GM19324 (cell line): ENCODE measurements around the gene LPIN3.
A peak's percentile ranks its signal among the peaks of the same experiment; 100 is the strongest.

Experiments
- ATAC-seq: cut with Tn5 transposase; IDR thresholded peaks from one replicate; pipeline ENCODE4 v1.9.1; 2021; ENCODE audit warnings: mild to moderate bottlenecking, moderate library complexity; ENCODE audit not compliant: unreplicated experiment, low FRiP score

LPIN3 gene

DNA sequence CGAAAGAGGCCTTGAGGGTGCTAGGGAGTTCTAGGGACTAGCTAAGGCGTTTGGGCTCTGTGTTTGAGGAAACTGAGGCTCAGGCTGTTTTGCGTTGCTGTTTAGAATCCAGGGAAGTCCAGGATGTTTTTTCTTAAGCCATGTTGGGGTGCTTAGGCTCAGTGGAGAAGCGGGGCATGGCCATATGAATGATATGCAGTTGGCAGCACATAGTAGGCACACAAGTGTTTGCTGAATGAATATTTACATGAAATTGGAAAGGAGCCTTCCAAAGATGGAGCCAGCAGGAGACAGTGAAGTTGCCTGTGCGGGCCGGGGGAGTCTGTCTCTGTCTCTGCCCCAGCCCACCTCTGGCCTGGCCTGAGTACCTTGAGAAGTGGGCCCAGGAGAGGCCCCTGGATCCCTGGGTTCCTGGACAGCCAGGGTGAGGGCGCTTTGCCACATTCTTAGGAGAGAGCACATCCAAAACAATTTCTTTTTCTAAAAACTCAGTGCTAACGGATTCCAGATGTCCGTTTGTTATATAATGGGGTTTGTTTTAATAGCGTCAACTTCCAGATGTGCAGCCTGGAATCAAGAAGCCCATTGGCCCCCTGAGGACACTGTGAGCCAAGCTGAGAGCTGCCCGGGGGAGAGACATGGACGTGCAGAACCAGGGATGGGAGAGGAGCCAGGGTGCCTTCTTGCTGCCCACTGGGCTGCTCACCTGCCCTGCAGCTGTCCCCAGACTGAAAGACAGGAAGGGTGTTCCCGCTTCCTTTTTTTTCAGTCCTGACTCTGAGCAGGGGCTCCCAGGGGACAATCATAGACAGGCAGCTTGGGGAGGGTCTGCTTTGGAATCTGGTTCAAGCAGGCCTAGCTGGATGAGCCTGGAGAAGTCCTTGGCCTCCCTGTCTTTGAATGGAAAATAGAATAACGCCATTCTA lies 46.1 kb downstream of the LPIN3 start:
- no peak for ATAC-seq

DNA sequence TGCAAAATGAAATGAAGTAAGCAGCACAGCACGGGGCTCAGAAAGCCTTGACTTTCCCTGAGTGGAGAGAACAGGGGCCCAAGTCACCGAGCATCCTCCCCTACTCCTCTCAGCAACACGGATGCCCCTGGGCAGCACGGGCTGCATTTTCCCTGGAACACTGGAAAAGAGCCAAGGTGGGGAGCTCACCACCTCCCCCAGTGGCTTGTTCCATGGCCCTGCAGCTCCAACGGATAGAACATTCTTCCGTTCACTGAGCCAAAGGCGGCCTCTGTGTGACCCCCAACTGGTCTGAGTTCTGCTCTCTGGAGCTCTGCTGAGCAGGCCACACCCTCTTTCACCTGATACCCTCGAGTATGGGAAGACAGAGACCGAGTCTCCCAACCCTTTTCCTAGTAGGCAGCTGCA lies 46.8 kb downstream of the LPIN3 start:
- no peak for ATAC-seq

DNA sequence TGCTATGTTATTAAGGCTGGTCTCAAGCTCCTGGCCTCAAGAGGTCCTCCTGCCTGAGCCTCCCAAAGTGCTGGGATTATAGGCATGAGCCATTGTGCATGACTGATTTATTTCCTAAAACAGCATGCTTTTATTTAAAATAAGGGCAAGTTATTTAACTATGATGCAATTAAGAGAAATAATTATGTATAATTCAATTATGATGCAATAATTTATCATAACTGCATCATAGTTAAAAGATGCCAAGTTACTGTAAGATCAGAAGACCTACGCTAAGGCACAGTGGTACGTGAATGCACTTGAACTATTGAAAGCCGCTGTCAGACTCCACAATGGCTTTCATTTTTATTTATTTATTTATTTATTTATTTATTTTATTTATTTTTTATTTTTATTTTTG lies 50.3 kb downstream of the LPIN3 start:
- ATAC-seq, result no peak

DNA sequence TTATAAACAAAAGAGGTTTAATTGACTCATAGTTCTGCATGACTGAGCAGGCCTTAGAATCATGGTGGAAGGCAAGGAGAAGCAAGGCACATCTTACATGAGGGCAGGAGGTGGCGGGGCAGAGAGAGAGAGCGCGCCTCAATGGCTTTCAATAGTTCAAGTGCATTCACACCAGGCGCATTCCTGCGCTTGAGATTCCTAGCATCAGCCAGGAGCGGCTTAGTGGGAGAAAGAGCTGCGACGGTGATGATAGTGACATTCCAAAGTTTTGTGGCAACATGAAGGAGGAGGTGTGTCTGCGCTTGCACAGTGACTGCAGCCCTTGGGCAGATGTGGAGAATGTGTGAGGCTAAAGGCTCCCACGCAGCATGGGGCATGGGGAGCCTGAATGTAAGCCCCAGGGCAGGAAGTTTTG lies 51.0 kb downstream of the LPIN3 start:
- no peak for ATAC-seq

DNA sequence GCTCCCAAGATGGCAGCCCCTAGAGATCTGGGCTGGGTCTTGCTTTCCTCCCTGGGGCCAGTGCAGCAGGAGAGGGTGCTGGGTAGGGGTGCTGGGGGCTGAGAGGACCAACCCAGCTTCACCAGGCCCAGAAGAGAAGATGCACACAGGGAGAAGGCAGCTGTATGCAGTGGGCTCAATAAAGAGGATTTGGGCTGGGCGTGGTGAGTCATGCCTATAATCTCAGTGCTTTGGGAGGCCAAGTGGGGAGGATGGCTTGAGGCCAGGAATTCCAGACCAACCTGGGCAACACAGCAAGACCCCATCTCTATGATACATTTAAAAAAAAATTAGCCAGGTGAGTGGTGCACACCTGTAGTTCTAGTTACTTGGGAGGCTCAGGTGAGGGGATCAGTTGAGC lies 51.7 kb downstream of the LPIN3 start:
- no peak for ATAC-seq

DNA sequence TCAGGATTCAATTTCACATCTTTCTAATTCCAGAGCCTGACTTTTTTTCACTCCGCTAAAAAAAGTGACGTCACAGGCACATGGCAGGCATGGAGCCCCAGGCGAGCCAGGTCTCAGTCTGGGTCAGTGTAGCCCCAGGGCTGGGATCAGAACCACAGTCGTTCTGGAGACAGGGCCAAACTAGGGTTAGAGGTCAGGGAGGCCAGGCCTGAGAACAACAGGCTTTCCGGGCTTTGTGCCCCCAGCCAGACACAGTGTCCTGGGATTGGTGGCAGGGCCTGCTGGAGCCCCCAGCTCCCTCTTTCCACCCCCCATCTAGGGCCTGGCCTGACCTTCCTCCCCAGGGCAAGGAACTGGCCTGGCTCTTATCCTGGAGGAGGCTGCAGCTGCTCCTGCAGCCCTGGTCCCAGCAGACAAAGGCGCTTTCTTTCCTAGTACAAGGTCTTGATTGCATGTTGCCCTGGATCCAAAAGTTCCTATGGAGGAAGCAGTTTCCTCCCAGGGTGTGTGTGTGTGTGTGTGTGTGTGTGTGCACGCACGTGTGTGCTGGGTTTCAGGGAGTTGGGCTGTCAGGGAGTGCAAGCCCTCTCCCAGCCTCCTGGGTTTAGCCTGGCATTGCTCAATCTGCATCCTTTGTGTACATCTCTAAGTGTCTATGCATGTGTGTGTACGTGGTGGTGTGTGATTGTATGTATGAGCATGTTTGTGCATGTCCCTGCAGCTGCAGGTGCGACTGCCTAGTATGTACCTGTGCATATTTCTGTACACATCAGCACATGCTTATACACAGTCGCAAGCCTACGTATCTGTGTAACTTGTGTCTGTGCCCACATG lies 52.5 kb downstream of the LPIN3 start:
- no peak for ATAC-seq

DNA sequence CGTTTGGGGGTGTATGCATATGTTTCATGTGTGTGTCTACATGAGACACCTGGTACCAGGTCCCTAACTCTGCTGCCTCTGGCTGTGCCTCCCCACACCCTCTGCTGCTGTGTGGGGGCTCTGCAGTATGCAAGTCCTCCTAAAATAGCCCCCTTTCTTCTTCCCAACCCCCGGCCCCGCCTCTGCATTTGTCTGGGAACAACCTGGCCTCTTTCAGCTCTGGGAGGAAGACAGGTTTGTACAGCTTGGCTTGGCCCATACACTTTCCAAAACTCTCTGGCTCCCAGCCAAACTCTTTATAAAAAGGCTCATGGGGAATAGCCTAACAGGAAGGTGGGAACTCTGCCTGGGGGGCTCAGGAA lies 53.1 kb downstream of the LPIN3 start:
- ATAC-seq, result no peak

DNA sequence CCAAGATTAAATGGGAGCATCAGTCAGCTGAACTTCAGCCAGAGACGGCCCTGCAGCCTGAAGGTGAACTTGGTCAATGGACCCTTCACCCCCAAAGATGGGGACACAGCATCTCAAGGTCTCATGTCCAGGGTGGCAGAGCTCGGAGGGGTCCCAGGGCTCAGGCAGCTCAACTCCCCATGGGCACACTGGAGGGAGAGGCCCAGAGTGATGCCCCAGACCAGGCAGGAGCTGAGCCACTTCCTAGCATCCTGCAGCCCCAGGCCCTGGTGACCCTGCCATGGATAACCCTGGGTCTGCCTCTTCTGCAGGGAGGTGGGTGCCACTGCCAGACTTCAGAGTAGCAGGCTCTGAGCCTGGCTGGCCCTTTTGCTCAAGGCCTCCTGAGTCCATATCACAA lies 53.5 kb downstream of the LPIN3 start:
- ATAC-seq, result no peak

DNA sequence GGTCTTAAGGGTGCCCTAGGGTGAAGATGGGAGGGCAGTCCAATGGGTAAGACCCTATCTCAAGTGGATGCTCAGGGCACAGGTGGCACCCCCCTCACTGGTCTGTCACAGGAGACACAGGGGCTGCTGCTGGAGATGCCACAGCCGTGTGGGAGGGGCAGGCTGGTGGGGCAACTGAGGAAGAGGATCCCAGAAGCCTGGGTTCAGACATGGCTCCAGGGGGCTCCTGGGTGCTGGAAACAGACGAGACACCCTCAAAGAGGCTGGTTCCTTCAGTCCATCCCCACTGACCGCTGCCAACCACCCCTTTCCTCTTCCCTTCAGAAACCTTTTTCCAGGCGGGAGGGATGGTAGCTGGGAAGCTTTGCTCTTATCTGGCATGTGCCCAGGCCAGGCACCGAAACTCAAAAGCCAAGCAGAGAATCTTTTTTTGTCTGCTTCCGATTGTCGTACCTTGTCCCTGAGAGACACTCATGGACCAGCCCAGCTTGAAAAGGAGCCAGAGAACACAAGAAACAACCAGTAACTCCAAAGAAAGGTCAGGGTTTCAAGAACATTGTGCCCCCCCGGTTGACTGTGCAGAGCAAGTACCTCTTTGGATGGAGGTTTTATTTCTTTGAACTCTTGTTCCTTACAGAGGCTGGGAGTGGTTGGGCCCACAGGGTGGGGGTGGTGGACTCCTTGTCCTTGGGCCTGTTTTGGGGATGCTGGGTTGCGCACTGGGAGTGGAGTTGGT lies 54.5 kb downstream of the LPIN3 start:
- no peak for ATAC-seq

DNA sequence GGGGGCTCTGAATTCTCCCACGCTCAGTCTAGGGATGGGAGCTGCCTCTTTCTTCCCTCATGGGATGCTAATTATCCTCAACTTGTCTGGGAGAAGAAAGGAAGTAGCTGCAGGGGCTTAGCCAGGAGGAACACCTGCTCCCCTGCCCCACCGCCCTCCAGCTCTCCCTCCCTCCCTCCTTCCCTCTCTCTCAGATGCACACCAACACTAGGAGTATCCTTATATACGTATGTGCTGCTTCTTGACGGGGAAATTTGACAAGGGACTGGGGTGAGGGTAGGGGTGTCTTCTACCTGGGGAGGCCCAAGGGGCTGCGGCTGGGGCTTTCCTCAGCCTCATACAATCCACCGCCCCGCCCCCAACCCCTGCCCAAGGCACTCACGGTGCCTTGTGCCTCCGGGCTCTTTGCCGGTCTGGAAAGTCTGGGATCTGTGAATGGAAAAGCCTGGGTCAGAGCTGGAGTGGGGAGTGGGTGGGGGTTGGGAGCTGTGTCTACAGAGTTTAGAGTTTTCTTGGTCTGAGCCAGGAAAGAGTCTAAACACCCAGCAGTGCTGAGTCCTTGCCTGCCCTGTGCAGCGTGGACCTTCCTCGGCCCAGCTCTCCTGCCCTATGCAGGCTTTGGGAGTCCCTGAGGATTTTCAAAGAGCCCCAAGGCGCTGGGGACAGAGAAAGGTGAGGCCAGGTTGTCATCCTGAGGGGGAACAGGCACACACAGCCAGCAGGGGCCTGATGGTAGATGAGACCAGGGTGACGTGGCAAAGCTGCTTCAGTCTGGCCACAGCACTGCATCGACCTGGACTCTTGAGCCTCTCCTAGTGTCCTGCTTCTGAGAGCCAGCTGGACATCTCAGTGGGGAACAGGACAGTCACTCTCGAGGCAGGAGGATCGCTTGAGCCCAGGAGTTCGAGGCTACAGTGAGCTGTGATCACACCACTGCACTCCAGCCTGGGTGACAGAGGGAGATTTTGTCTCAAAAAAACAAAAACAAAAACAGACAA lies 55.3 kb downstream of the LPIN3 start:
- no peak for ATAC-seq

DNA sequence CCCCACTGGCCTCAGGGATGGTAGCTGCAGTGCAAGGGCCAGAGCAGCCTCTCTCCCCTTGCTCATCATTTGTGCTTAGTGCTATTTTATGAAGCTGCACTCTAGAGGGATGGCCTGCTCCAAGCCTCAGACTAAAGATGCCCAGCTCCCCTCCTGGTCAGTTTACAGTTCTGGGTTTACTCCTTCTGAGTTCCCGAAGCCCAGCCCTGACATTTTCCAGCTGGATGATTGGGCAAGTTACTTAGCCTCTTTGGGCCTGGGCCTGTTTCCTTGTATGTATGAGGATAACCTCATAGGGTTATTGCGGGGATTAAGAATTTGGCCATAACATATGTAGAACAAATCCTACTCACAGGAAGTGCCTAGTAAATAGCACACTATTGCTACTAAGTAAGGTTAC lies 57.8 kb downstream of the LPIN3 start:
- ATAC-seq, result no peak

DNA sequence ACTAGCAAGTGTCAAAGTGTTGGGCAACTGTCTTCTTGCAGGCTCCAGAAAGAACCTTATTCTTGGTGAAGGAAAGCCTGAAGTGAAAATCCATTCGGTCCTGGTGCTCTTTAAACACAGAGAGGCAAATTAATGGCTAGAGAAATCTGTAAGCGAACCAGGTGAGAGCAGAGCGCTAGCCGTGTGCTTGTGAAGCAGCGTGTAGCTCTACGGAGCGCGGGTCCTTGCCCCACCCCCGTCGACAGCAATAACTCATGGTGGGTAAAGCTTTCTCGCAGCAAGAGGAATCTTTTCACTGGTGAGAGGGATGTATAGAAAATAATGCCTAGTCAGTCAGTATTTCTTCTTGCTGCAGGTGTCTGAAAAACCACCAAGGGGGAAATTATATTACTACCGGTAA lies 63.0 kb downstream of the LPIN3 start:
- no peak for ATAC-seq

DNA sequence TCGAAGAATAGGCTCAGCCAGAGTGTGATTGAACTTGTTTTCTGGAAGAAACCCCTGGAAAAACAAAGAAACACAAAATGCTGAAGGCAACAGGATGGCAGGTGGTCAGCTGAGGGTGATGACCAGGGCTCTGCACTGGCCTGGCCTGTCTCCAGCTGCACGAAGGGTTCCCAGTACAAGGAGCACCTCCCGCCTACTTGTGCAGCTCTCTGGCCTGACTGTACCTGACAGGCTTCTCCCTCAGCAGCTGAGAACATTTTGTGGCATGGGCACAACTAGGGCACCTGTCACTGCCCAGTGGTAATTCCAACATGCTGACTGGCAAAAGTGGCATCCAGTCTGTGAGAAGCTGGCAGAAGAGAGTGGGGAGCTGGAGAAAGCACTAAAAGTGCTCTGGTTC lies 64.8 kb downstream of the LPIN3 start:
- no peak for ATAC-seq

DNA sequence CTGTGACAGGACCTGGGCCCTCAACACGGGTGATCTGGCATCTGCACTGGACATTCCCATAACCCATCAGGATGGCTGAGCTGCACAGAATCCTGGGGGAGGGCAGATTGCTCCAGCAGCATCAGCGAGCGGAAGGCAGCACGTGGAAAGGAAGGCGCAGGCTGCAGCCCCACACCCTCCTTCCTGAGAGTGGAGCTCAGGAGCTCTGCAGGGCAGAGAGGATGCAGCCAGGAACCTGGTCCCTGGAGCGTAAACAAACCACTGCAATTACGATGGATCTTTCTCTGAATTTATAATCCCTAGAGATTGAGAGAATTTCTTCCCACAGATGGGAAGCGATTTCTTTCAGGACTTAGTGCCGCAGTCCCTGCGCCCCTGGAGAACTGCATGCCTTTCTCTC lies 65.7 kb downstream of the LPIN3 start:
- ATAC-seq, result no peak

DNA sequence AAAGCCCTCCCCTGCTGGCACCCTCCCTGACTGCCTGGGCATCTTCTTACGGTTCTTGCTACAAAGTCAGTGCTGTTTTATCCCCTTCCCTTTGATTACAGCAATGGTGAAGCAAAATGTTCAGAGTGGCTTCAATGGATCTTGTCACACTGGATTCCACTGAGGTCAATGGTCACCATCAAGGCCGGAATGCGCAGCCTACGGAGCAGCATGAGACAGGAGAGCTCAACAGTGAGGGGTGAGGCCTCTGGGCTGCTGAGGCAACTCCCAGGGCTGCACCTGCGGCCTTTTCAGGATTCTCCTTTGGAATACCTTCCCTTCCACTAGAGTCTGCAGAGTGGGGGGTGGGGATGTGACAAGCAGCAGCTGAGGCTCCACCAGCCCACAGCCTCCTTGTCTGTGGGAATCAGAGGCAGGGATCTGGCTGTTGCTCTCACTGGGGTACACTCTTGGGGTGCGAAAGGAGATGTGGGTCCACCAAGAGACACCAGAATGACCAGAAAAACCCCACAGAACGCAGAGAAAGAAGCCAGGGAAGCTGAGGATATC lies 66.3 kb downstream of the LPIN3 start:
- no peak for ATAC-seq

DNA sequence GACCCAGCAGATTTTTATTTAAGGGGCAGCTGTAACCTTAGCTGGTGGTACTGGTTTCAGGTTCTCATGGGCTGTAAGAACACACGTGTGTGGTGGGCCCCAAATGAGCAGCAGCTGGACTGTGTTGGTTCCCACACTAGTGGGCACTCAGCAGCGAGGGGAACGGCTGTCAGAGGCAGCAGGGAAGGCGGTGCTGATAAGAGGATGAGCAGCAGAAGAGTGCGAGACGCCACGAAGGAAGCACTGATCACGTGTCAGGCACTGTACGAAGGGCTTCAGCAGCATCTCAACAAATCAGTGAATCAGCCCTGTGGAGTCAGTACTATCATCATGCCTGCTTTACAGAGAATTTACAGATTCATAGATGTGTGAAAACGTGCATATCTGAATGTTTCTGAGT lies 67.0 kb downstream of the LPIN3 start:
- no peak for ATAC-seq

DNA sequence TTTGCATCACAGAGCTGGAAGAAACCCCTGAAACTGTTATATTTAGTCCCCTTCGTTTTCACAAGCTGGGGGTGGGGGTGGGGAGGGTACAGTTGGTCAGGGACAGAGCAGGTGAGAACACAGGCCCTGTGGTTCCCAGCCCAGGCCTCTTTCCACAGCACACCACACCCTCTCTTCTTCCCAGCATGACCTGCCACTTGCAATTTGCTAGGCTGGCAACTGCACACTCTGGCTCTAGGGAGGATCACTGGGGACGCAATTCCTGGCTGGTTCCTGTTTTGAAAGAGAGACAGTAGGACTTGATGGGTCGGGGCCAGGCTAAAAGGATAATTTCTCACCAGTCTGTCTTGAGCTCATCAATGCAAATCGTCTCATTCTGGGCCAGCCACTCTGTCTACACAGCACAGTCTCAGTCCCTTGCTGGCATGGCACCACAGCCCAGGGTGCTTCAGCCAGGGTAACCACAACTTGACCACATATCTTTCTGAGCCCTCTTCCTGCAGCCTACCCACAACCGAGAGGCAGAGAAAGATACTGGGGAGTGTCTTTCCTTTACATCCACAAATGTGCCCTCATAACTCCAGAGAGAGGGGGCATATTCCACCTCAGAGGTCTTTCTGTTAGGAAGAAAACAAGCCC lies 67.7 kb downstream of the LPIN3 start:
- peak; percentile 85 for ATAC-seq

DNA sequence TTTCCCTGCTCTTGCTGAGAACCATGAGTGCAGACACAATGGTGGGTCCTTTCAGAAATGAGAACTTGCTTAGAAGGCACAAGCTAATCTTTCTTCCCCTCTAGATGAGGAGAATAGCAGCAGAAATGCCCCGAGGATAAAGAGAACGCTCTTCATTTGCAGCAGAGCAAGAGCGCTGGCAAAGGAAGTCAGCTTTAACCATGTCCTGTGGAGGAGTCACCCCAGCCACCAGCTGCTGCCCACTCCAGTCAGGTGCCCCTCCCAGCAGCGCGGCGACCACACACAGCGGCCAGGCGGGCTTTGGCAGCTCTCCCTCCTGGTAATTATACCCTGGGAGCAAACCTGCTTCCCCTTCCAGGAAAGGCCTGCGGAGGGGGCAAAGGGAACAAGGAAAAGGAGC lies 68.4 kb downstream of the LPIN3 start:
- no peak for ATAC-seq
